Activated CD4-positive, alpha-beta memory T cell treated with anti-CD3 and anti-CD28 coated beads for 36 hours (primary cell): Measurements from ENCODE around the gene TMEM51. TPM values are rescaled to one million over a fixed set of nuclear protein-coding genes. Genes with fewer than 3 reads are reported as not detected.

Experiments used
- CTCF ChIA-PET: fragments of 350-600 bp; sonication (Branson Sonifier 250); formaldehyde crosslinking; loops from one replicate; lab custom pipeline; 2021; ENCODE audit warnings: antibody characterized with exemption, inconsistent platforms; lab: Charles Lee
- POLR2A ChIA-PET: fragments of 350-600 bp; sonication (Branson Sonifier 250); formaldehyde crosslinking; loops from one replicate; lab custom pipeline; 2021; ENCODE audit warnings: antibody characterized with exemption; lab: Charles Lee
- DNase-seq: peaks from one replicate; pipeline ENCODE4 v3.0.0-alpha.2; 2020
- H3K27ac Mint-ChIP-seq: one replicate; pipeline ENCODE4 v1.8.0; 2021; ENCODE audit warnings: mixed read lengths
- H3K27me3 Mint-ChIP-seq: one replicate; pipeline ENCODE4 v1.8.0; 2021; ENCODE audit warnings: mixed read lengths
- H3K36me3 Mint-ChIP-seq: one replicate; pipeline ENCODE4 v1.8.0; 2021; ENCODE audit warnings: mixed read lengths
- H3K4me1 Mint-ChIP-seq: one replicate; pipeline ENCODE4 v1.8.0; 2021; ENCODE audit warnings: low read depth, mixed read lengths
- H3K4me3 Mint-ChIP-seq: one replicate; pipeline ENCODE4 v1.8.0; 2021; ENCODE audit warnings: mild to moderate bottlenecking, mixed read lengths
- H3K9me3 Mint-ChIP-seq: one replicate; pipeline ENCODE4 v1.8.0; 2021; ENCODE audit warnings: mixed read lengths
- intact Hi-C: fragments of 100-400 bp; cut with micrococcal nuclease; formaldehyde crosslinking; loops from one replicate; pipeline ENCODE4 v1.15.1; 2023
- total RNA-seq, 2 experiments: library from RNA; stranded (reverse); gene quantifications; one replicate each; pipeline ENCODE4 v1.2.3, GENCODE V29; 2021

Gene TMEM51
- total RNA-seq, 2 experiments from 2014 or later = not detected

DNA sequence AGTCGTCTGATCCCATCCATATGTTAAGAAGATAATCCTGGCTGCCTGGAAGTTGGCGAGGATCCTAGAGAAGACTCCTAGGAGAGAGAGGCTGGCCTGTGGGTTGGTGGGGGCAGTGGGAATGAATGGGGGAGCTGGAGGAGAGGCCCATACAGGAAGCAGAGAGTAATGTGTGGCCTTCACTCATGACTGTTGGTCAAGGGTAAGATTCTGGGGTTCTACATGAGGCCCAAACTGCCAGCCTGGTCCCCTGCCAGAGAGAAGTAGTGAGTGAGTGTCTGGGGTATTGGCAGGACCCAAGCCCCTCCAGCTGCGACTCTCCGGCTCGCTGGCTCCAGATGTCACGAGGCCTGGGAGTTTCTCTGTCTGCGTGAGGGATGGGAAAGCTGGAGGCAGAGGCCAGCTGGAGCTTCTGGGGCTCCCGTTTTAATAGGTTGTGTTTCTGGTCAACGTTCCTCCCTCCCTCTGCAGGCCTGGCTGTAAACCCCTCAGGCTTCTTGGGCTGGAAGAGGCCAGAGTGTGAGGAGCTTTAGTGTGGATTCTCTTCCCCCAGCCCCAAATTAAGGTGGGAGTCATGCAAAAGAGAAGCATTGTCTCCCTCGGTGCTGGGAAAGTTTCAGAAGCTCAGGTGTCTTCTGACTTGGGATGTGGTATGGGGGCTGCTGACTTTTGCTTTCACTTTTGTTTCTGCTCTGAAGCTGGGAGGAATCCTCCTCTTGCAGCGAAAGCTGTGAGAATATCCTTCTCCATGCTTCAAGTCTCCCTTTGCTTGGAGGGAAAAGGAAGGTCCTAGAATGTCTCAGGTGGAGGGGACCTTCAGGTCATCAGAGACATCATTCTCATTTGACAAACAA is 2.6 kb downstream of the TMEM51 start:
- POLR2A ChIA-PET = no interaction called here
- intact Hi-C loops = no loop called here
- Mint-ChIP-seq H3K9me3 (no peaks in the 10 kb centered on the region), H3K4me1 (peaks cover 25% of the 10 kb centered on the region), H3K27me3 (peaks cover 23% of the 10 kb centered on the region), H3K27ac (no peak overlapping the region), H3K36me3 (no peaks in the 10 kb centered on the region), H3K4me3 (no peak overlapping the region)
- CTCF ChIA-PET = interaction anchor here (1.5 to 1.6 kb wide), 2 partner anchors 27 to 149 kb away, joined by 4 read pairs; no protein-coding TSS in a partner anchor
- DNase-seq = peak; percentile 16

DNA sequence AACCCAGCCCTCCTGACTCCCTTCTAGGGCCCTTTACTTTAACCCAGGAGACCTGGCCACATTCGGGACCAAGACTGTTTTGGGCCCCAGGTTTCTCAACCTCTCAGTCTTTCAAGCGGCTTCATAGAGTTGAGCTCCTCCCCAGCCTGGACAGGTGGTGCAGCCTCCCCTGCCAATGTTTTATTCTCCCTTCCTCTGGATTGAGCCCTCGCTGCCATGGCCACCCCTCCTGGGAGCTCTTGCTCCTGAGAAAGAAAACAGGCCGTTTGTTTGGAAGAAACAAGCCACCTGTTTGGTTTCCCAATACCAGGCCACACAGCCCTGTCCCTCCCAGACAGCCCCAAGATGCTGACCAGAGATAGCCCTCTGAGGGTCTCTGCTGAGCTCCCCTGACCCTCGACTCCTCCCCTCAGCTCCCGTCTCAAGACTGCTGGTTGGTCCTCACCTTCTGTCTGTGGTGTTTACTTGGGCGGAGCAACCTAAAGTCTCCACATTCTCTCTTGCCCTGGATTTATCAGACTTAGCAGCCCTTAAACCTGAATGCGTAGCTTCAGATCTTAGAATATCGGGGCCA is 3.3 kb downstream of the TMEM51 start:
- H3K36me3 Mint-ChIP-seq = no peaks in the 10 kb centered on the region
- peaks cover 25% of the 10 kb centered on the region for H3K4me1 Mint-ChIP-seq
- intact Hi-C loops = no loop called here
- H3K4me3 Mint-ChIP-seq = no peak overlapping the region
- ChIA-PET POLR2A (no interaction called here), CTCF (interaction anchor here (1.5 to 1.6 kb wide), 2 partner anchors 27 to 148 kb away, joined by 4 read pairs; no protein-coding TSS in a partner anchor)
- H3K27me3 Mint-ChIP-seq = peaks cover 19% of the 10 kb centered on the region
- no peak overlapping the region for H3K27ac Mint-ChIP-seq
- no peak for DNase-seq
- H3K9me3 Mint-ChIP-seq = no peaks in the 10 kb centered on the region

DNA sequence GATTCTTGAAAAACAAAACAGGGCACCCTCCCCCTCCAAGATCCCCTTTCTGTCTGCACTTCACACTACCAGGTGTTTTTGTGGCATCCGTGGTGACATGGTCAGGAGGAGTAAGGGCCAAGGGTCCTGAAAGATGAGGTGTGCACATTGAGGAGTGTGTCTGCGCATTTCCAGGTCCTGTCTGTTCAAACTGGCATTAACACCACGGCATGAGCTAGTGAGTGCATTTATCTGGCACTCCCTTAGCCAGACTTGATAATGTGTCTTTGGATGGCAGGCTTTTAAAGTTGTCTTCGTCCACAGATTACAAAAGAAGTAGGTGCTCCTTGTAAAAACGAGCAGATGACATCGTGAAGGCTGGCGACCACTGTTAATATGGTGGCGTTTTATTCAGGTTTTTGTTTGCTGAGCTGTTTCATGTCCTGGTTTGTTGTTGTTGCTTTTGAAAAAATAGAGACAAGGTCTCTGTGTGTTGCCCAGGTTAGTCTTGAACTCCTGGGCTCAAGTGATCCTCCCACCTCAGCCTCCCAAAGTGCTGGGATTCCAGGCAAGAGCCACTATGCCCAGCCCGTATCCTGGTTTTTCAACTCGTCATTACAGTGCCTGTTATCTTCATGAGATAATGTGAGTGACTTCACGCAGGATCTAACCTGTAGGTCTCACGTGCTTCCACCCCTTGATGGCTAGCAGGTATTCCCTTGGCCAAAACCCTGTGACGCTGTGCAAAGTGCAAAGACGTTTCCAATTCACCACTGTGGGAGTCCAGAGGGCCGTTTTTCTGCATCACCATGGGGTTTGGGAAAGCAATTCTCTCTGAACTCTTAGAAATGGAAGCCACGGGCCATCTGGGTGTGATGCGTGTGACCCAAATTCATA is 4.2 kb downstream of the TMEM51 start:
- intact Hi-C loops = no loop called here
- H3K36me3 Mint-ChIP-seq = no peaks in the 10 kb centered on the region
- H3K9me3 Mint-ChIP-seq = no peaks in the 10 kb centered on the region
- no peak for DNase-seq
- no peak overlapping the region for H3K27ac Mint-ChIP-seq
- CTCF ChIA-PET = interaction anchor here (1.1 to 1.6 kb wide), 3 partner anchors 28 to 167 kb away, joined by 3 to 4 read pairs (median 3); no protein-coding TSS in a partner anchor
- peaks cover 23% of the 10 kb centered on the region for H3K4me1 Mint-ChIP-seq
- H3K27me3 Mint-ChIP-seq = peaks cover 12% of the 10 kb centered on the region
- POLR2A ChIA-PET = no interaction called here
- no peak overlapping the region for H3K4me3 Mint-ChIP-seq

DNA sequence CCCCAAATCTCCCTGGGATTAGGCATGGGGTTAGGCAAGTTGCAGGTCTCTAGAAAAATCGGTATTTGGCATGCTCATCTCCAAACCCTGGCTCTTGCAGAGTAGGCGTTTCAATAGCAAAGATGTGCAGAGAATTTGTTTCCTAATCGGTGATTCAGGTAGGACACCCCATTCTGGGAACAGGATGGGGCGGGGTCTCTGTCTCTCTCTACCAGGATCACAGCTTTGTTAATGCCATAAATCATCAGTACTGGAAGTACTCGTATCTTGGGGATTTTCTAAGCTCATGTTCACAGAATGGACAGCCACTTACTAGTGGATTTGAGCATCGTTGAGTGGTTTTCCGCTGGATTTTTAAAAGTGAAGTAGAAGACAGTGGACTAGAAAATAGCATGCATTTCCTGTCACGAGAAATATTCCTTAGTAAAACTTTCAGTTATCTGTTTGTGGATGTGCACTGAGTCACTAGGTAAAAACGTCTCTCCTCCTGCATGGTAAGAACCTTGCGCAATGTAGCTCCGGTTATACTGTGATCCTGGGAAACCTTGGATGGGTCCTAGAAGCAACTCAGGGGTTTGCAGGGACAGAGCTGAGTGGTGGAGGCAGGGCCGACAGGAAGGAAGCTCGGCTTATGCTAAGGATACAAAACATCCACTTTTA is 5.1 kb downstream of the TMEM51 start:
- Mint-ChIP-seq H3K36me3 (no peaks in the 10 kb centered on the region), H3K4me3 (no peak overlapping the region), H3K9me3 (no peaks in the 10 kb centered on the region), H3K27ac (no peak overlapping the region), H3K4me1 (peaks cover 19% of the 10 kb centered on the region), H3K27me3 (peaks cover 8% of the 10 kb centered on the region)
- ChIA-PET CTCF (interaction anchor here (1.1 to 1.3 kb wide), 2 partner anchors 146 to 166 kb away, joined by 3 read pairs; no protein-coding TSS in a partner anchor), POLR2A (no interaction called here)
- DNase-seq = no peak
- intact Hi-C loops = no loop called here

DNA sequence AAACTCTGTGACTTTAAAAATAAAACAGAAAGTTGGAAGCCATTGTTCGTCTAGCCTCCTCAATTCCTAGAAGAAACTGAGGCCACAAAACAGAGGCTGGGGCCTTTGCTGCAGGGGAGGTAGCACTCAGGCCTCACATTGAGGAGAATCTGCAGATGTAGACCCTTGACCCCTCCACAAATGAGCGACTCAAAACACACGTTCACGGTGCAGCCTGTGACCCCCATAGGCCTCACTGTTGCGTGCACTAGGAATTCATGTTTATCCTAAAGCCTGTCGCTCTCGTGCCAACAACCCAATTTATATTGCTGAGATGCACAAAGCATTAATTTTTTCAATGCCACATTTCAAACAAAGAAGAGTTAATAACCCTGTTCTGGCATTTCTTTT is 5.6 kb downstream of the TMEM51 start:
- CTCF ChIA-PET = interaction anchor here (1.3 kb wide), 1 partner anchor 146 kb away, joined by 3 read pairs; no protein-coding TSS in a partner anchor
- Mint-ChIP-seq H3K4me1 (peaks cover 18% of the 10 kb centered on the region), H3K9me3 (no peaks in the 10 kb centered on the region), H3K27me3 (peaks cover 8% of the 10 kb centered on the region), H3K27ac (no peak overlapping the region), H3K4me3 (no peak overlapping the region), H3K36me3 (no peaks in the 10 kb centered on the region)
- intact Hi-C loops = no loop called here
- no peak for DNase-seq
- POLR2A ChIA-PET = no interaction called here

GRCh38 chr1:15160626-15161025 is 7.1 kb downstream of the TMEM51 start:
- Mint-ChIP-seq H3K27ac (no peak overlapping the region), H3K27me3 (peaks cover 2% of the 10 kb centered on the region), H3K4me3 (no peak overlapping the region), H3K9me3 (no peaks in the 10 kb centered on the region), H3K4me1 (peaks cover 9% of the 10 kb centered on the region), H3K36me3 (no peaks in the 10 kb centered on the region)
- ChIA-PET POLR2A (no interaction called here), CTCF (no interaction called here)
- no peak for DNase-seq
- intact Hi-C loops = no loop called here

- no peaks in the 10 kb centered on the region for H3K36me3 Mint-ChIP-seq
- ChIA-PET CTCF (no interaction called here), POLR2A (no interaction called here)
- intact Hi-C loops = loop anchor here (5.0 kb wide), 1 partner anchor 35 kb away; no protein-coding TSS in a partner anchor
- H3K27ac Mint-ChIP-seq = no peak overlapping the region
- no peaks in the 10 kb centered on the region for H3K4me1 Mint-ChIP-seq
- H3K9me3 Mint-ChIP-seq = no peaks in the 10 kb centered on the region
- peaks cover 10% of the 10 kb centered on the region for H3K27me3 Mint-ChIP-seq
- H3K4me3 Mint-ChIP-seq = no peak overlapping the region
- no peak for DNase-seq
Observed at GRCh38 chr1:15167386-15167785, 13.8 kb downstream of the TMEM51 start.

DNA sequence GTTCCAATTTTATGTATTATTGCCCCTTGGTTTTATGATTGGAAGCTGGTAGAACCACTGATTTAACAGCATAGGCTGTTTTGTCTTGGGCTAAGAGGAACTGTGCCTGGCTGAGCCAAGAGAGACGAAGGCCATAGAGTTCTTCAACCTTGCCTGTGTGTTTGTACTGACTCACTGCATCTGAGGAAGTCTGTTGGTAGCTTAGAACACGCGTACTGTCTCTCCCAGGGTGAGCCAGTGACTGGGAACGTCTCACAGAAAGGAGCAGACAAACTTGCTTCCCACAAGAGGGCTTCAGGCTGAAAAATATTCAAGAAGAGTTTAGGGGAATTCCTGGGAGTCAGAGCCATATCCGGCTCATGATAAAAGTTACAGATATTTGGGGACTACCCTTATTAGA is 14.9 kb downstream of the TMEM51 start:
- intact Hi-C loops = loop anchor here (5.0 kb wide), 1 partner anchor 34 kb away; no protein-coding TSS in a partner anchor
- H3K36me3 Mint-ChIP-seq = no peaks in the 10 kb centered on the region
- peaks cover 15% of the 10 kb centered on the region for H3K27me3 Mint-ChIP-seq
- H3K27ac Mint-ChIP-seq = no peak overlapping the region
- CTCF ChIA-PET = interaction anchor here (0.6 kb wide), 1 partner anchor 135 kb away, joined by 4 read pairs; no protein-coding TSS in a partner anchor
- no peaks in the 10 kb centered on the region for H3K4me1 Mint-ChIP-seq
- no peak overlapping the region for H3K4me3 Mint-ChIP-seq
- POLR2A ChIA-PET = no interaction called here
- DNase-seq = no peak
- H3K9me3 Mint-ChIP-seq = no peaks in the 10 kb centered on the region

DNA sequence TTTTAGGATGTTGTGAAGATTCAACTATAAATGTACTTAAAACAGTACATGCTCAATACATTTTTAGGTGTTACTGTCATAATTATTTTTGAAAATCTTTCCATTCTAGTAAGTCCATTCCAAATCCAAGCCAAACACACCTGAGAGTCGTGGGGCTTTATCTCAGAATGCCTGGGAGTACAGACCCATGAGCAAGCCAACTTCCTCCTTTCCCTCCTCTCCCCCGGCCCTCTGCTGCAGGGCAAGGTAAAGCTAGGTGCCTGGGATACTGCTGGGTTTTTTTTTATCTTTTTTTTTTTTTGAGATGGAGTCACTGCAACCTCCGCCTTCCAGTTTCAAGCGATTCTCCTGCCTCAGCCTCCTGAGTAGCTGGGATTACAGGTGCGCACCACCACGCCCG is 16.5 kb downstream of the TMEM51 start:
- H3K4me1 Mint-ChIP-seq = peaks cover 10% of the 10 kb centered on the region
- intact Hi-C loops = no loop called here
- no peak overlapping the region for H3K4me3 Mint-ChIP-seq
- no peak for DNase-seq
- H3K36me3 Mint-ChIP-seq = no peaks in the 10 kb centered on the region
- H3K27ac Mint-ChIP-seq = no peak overlapping the region
- peaks cover 17% of the 10 kb centered on the region for H3K27me3 Mint-ChIP-seq
- CTCF ChIA-PET = no interaction called here
- POLR2A ChIA-PET = no interaction called here
- no peaks in the 10 kb centered on the region for H3K9me3 Mint-ChIP-seq

DNA sequence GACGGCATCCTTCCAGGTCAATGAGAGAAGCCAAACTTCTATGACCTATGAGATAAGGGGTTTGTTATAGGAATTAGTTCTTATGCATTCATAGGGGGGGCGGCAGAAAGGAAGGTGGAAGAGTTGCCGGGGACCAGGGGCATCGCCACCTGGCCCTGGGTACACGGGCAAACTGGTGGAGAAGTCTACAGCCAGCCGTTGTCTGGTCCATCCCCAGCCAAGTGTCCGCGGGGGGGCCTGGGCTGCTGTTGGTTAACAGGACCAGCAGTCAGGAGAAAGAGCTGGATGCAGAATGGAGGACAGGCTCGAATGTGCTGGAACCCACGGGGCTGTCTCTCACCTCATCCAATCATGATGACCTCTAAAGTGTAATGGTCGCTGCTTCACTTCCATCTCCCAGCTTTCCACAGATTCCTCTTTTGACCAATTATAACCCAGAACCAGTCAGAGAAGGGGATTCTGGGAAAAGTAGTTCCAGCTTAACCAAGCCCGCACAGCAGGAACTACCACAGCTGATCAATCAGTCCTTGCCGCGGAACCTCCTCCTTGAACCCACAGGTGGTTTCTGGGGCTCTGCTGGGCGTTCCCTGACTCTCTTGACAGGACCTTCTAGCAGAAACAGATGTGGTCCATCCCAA is 17.8 kb downstream of the TMEM51 start:
- Mint-ChIP-seq H3K4me1 (peaks cover 14% of the 10 kb centered on the region), H3K36me3 (no peaks in the 10 kb centered on the region)

More for the DNA sequence above, 17.8 kb downstream of the TMEM51 start:
- Mint-ChIP-seq H3K9me3 (peaks cover 5% of the 10 kb centered on the region), H3K4me3 (no peak overlapping the region), H3K27ac (no peak overlapping the region), H3K27me3 (peaks cover 26% of the 10 kb centered on the region)
- POLR2A ChIA-PET = no interaction called here
- DNase-seq = no peak
- CTCF ChIA-PET = no interaction called here
- intact Hi-C loops = no loop called here
